GM18868 (cell line): ENCODE data around the gene NTMT1.
A peak's percentile ranks its signal among the peaks of the same experiment; 100 is the strongest.
"Not testable (repeated sequence)": the region's sequence is repeated elsewhere in the genome, so short reads cannot be mapped to it uniquely, and the experiment has no call there.

Experiments
- ATAC-seq: cut with Tn5 transposase; IDR thresholded peaks from one replicate; pipeline ENCODE4 v1.9.1; 2021; ENCODE audit warnings: mild to moderate bottlenecking, moderate library complexity; ENCODE audit not compliant: unreplicated experiment

The NTMT1 gene, protein sequence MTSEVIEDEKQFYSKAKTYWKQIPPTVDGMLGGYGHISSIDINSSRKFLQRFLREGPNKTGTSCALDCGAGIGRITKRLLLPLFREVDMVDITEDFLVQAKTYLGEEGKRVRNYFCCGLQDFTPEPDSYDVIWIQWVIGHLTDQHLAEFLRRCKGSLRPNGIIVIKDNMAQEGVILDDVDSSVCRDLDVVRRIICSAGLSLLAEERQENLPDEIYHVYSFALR

GRCh38 chr9:129626079-129626624 lies at the start of gene NTMT1:
Gene NTMT1, plus strand, starts transcription at chr9:129626163. Its CDS starts 6,541 bp downstream, at chr9:129632704.
- ATAC-seq: peak; percentile 69

GRCh38 chr9:129576546-129577543 lies 49.1 kb upstream of the NTMT1 start:
- ATAC-seq: no peak

GRCh38 chr9:129579294-129579693 lies 46.7 kb upstream of the NTMT1 start:
- no peak for ATAC-seq

- ATAC-seq: no peak
These were observed 45.6 kb upstream of the NTMT1 start for GRCh38 chr9:129580211-129580915.

DNA sequence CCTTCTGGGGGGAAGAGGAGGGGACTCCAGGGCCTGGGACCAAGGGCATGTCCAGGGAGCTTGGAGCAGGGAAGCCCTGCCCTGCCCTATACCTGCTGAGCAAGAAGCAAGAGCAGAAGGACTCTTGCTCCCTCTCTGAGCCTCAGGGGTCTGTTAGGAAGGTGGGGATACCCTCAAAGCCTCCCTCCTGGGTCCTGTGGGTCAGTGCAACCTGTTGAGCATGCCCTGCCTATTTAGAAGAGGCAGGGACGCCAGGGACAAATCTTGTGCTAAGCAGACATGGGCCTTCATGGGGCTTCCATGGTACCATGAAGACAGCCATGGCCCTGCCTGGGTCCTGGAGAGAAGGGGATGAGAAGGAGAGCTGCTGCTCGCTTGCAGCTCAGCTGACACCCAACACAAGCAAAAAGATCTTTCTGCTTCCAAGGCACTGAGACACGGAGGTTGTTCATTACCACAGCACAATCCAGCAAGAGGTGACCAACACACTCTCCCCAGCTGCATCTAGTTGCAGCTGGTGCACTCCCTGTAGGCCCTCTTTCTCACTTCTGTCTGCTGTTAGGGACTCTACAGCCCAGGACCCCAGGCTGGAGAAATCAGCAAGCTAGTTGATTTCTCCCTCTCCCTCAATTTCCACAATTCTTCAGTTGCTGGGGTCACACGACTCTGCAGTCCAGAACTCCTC lies 44.3 kb upstream of the NTMT1 start:
- ATAC-seq: no peak

DNA sequence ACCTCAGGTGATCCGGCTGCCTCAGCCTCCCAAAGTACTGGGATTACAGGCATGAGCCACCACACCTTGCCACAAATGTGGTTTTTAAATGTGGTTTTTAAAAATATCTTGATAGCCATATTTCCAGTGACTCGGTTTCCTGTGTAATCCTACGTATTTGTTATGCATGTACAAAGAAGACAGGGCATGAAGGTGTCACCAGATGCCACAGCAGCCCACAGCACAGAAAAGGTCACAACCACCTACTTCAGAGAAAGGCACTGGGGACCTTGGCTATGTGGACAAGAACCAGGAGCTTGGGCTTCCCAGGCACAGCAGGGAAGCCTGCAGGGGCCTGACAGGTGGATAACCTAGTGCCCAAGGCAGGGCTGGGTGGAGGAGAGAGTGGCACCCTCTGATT lies 43.1 kb upstream of the NTMT1 start:
- no peak for ATAC-seq

DNA sequence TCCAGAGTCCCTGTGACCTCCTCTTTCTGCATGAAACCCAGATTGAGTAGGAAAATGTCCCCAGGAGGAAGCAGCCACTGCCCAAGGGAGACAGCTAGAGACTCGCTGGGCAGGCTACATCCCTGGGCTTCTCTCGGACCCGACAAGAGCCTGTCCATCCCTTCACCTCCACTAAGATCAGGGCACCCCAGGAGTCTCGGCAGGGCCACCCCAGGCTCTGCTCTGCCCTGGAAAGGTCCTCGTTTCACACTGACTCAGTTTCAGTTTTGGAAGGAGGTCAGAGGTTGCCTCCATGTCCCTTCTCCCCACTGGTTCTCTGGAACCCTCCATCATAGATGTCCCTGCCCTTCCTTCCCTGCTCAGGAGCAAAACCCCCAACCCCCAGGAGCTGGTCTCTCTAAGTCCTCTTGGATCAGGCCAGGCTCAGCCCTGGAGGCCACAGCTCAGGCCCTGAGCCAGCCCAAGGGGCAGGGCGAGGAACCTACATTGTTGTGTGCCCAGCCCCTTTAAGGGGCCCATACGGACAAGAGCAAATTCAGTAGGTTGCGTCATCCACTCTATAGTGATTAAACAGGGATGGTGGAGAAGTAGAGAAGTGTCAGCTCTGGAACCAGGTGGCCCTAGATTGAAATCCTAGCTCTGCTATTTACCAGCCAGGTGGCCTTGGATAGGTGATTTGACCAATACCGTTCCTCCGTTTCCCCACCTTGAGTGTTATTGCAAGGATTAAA lies 42.5 kb upstream of the NTMT1 start:
- ATAC-seq: no peak

- no peak for ATAC-seq
These were observed 41.8 kb upstream of the NTMT1 start for GRCh38 chr9:129584136-129584535.

DNA sequence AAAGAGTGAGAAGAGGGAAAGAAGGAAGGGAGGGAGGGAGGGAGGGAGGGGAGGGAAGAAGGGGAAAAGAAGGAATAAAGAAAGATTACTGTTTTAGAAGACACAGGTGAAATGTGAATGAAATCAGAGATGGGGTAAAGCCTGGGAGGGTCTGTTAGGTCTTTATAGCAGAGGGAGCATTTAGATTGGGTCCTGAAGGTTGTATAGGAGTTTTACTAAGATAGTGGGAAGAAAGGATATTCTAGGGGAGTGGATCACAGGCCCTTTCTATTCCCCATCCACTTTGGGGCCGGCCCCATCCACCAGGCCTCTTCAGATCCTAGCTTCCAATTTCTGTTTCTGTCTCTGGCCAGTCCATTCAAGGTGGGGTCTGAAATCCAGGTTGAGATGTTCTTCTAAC lies 40.6 kb upstream of the NTMT1 start:
- ATAC-seq: no peak

DNA sequence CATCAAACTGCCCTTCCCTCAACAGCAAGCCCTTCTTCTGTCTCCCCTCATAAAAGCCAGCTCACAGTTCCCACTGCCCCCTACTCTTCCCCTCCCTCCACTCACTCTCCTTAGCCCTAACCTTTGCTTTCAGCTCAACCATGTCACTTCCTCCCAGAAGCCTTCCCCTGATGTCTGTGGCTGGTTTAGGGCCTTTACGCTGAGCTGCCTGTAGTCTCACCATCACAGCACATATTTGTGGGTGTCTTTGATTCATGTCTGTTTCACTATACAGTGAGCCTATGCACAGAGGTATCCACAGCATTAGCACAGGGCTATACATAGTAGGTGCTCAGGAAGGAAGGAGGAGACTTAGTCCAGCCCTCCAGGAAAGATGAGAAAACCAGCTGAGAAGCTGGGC lies 39.7 kb upstream of the NTMT1 start:
- ATAC-seq: no peak

DNA sequence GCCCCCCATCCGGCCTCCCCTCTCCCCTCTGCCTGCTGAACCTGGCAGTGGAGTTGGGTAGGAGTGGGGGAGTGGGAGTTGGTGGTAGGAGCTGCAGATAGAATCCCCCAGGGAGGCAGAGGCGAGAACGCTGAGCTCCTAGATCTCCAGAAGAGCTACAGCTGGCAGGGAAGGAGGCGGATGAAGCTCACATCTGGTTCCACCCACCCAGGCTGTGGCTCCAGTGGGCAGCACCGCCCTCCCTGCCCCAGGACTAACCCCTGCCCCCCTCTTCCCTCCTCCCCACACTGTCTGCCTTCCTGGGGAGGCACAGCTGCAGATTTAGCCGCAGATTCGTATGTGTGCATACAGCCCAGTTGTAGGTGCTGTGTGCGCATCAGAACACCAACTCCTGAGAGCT lies 39.3 kb upstream of the NTMT1 start:
- ATAC-seq: no peak

GRCh38 chr9:129587487-129588262 lies 38.3 kb upstream of the NTMT1 start:
- ATAC-seq: no peak

- no peak for ATAC-seq
These were observed 35.5 kb upstream of the NTMT1 start for GRCh38 chr9:129590466-129590865.

DNA sequence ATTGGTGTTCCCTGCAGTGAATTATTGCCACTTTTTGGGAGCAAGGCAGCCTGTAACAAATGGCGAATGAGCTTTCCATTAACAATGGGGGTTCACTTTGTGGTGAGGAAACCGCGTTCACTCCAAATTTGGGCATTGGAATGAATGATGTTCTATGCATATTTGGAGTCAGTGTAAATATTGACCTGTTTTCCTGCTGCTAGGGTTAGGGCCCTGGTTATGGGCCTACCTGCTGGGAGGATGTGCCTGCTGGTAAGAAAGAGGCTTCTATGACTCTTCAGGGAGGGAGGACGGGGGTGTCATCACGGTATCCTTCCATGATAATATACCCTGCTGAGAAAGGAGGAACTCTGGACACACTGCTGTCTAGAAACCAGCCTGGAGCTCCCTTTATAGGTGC lies 34.0 kb upstream of the NTMT1 start:
- no peak for ATAC-seq

DNA sequence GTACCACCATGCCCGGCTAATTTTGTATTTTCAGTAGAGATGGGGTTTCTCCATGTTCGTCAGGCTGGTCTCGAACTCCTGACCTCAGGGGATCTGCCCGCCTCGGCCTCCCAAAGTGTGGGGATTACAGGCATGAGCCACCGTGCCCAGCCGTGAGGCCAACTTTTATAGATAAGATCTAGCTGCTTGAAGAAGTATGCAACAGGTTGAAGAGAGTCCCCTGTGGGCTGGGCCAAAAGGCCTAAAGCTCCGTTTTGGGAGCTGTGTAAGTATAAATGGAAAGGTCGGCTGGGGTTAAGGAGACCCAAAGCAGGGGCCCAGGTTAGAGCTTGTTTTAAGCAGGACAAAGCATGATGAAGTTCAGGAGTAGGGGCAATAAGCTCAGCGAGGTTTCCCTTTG lies 33.2 kb upstream of the NTMT1 start:
- not testable (repeated sequence) for ATAC-seq

DNA sequence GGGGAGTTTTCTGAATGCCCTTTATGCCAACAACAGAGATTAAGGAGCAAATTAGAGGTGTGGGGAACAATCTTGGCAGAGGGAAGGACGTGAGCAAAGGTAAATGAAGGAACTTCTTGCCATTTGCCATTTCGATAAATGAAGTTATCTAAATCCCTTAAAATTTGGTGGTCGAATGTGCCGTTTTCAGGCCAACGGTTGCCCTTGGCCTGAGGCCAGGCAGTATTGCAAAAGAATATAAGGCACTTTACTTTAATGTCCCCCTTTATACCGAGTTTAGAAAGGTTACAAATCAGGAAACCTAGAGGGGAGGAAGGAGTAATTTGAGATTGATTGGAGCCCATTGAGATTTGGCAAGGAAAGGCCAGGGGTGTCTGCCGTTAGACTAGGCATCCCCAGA lies 31.3 kb upstream of the NTMT1 start:
- no peak for ATAC-seq

DNA sequence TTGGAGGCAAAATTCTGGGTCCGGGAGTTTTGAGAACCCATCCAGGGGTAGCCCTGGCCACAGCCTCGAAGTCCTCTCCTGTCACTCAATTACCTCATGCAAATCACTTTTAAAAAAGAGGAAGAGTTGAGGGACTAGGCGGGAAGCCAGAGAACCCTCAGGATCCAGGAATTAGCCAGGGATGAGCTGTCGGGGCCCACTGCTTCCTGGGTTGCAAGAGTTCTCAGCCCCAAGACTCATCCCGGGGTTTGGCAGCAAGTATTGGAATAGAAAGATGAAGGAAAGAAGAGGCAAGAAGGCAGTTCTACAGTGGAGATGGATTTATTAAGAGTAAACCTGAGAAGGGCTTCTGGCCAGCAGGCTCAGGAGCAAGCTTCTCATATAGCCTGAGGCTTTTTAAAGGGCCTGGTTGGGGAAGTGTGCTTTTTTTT lies 30.6 kb upstream of the NTMT1 start:
- ATAC-seq: no peak

GRCh38 chr9:129595903-129596540 lies 29.9 kb upstream of the NTMT1 start:
- no peak for ATAC-seq
